Hindlimb muscle (tissue), 1 donor: Measurements from ENCODE around the gene TERB2. TPM values are rescaled to one million over a fixed set of nuclear protein-coding genes. Genes with fewer than 3 reads are reported as not detected.
"Not testable (repeated sequence)": the region's sequence is repeated elsewhere in the genome, so short reads cannot be mapped to it uniquely, and the experiment has no call there.

Experiments used
- DNase-seq: peaks from one replicate; pipeline ENCODE4 v3.0.0-alpha.2; 2013
- polyA plus RNA-seq: library from polyadenylated mRNA; unstranded; fragments of 120-200 nt; gene quantifications from one replicate; pipeline ENCODE4 v1.2.1, GENCODE V29; 2013; ENCODE audit not compliant: insufficient read length

TERB2 gene, protein sequence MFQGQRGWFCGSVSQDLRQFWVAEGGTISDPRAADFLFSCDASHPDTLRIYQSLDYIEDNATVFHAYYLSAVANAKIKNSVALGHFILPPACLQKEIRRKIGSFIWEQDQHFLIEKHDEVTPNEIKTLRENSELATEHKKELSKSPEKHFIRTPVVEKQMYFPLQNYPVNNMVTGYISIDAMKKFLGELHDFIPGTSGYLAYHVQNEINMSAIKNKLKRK
- not detected for polyA plus RNA-seq

DNA sequence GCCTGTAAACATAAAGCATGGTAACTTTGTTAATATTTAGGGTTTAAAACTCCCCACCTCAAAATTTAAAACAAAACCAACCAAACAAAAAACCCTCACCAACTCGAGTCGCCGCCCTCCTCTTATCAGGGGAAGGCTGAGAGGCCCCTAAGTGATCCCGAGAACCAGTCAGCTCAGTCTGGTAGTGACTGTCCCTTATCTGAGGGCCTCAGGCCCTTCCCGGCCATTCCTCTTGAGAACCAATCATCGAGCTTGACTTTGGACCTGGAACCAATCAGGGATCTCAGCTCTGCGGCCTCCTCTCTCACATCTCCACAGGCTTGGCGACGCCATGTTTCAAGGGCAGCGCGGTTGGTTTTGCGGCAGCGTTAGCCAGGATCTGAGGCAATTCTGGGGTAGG lies at the start of gene TERB2:
Gene TERB2, plus strand, starts transcription at position 300 of the 400 bp plus-strand sequence. Its CDS starts 32 bp downstream, at position 332.
- DNase-seq, result no peak

DNA sequence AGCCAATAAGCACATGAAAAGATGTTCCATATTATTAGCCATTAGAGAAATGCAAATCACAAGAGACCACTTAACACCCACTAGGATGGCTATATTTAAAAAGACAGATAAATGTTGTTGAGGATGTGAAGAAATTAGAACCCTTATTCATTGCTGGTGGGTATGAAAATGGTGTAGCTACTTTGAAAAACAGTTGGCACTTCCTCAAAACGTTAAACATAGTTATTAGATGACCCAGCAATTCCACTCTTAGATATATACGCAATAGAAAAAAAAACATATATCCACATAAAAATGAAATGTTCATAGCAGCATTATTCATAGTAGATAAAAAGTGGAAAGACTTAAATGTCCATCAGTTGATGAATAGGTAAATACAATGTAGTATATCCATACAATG lies 47.1 kb upstream of the TERB2 start:
- DNase-seq, result no peak

DNA sequence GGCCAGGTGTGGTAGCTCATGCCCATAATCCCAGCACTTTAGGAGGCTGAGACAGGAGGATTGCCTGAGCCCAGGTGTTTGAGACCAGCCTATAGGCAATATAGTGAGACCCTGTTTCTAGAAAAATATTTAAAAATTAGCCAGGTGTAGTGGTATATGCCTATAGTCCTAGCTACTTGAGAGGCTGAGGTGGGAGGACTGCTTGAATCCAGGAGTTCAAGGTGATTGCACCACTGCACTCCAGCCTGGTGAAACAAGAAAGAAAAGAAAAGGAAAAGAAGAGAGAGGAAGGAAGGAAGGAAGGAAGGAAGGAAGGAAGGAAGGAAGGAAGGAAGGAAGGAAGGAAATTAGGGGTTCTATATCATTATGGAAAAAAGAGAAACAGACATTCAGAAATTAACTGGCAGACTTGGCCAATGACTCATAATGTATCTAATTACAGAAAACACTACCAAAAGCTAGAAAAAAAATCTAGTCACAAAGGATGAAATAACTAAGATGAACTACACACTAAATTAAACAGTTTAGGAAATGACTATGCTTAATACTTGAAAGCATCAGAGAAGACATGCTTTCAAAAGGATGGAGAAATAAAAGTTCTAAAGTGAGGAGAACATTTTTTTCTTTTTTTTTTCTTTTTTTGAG lies 45.4 kb upstream of the TERB2 start:
- DNase-seq, result peak; percentile 0

DNA sequence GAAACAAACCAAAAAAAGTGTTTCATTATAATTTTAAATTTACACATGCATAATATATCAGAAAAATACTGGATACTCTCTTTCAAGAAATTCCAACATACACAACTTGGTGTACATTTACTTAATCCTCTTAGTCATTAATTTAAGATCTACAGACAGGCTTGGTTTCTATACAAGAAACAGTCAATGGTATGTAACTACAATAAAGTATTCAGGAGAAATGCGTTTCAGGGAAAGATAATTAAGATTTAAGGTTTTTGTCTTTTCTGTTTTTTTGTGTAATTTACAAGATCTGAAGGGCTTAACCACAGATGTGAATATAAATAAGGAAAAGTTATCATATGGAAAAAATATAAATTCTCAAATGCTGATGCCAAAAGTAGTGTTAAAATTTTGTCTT lies 44.3 kb upstream of the TERB2 start:
- DNase-seq, result not testable (repeated sequence)

DNA sequence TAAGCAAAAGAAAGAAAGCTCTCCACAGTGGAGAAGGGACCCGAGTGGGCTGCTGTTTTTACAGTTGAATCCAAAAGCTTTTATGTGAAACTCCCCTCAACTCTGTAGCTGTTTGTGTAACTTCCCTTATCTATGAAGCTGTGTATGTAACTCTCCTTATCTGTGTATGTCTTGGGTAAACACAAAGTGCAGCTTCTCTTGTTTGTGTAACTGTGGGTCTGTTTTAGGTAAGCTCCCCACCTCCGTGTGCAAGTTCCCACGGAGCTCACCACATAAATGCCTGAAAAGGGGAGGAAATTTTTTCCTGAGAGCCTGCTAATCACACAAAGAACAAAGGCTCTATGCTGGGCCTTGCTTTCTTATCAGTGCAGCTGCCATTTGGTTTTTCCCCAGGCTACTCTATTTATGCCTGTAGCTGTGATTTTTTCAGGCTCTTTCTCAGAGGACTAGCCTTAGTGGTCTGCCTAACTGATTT lies 43.5 kb upstream of the TERB2 start:
- not testable (repeated sequence) for DNase-seq

DNA sequence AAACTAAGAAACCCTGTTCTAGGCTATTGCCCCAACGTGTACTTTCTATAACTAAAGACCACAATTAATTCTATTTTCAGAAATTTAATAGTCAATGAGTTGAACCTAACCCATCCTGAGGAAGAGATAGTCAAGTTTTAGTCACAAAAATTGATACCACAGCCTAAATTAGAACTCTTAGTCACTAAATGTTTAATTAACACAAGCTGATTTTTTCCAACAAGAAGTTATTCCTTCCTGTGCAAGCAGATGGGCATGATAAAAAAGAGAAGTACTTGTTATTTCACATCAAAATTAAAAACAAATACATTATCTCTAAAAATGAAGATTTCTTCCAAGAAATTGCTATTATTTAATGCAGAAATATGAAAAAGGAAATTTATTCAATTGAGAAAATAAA lies 38.4 kb upstream of the TERB2 start:
- no peak for DNase-seq

DNA sequence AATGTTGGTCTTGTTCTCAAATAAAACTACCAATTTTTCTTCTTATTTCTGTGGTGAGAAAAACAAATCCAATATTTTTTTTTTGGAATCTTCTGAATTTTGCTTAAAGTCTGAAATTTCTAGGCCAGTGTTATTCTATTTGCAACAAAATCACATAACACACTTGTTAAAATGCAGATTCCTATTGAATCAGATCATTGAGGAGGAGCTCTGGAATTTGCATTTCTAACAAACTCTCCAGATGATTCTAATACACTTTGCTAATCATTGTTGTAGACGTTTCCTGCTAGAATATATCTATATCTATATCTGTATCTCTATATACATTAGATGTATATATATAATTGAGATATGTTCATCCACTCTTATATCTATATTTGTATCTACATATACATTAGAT lies 27.8 kb upstream of the TERB2 start:
- not testable (repeated sequence) for DNase-seq

DNA sequence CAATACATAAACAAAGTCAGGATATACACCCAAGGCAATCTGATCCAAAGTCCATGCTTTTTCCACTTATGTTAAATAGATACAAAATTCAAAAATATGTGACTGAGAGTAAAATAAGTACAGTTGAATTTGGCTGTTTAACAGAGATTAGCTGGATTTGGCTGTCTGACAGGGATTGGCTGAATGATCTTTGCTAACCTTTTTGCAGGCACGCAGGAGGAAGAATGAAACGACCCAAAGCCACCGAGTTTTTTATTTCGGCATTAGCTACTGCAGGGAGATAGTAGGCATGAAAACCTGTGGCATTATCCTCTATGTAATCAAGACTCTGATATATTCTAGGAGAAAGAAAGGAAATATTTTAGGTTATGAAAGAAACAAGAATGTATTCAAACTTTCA lies 26.2 kb upstream of the TERB2 start:
- not testable (repeated sequence) for DNase-seq

DNA sequence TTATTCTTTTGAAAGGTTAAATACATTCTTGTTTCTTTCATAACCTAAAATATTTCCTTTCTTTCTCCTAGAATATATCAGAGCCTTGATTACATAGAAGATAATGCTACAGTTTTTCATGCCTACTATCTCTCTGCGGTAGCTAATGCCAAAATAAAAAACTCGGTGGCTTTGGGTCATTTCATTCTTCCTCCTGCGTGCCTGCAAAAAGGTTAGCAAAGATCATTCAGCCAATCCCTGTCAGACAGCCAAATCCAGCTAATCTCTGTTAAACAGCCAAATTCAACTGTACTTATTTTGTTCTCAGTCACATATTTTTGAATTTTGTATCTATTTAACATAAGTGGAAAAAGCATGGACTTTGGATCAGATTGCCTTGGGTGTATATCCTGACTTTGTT lies 1.8 kb downstream of the TERB2 start:
- not testable (repeated sequence) for DNase-seq

DNA sequence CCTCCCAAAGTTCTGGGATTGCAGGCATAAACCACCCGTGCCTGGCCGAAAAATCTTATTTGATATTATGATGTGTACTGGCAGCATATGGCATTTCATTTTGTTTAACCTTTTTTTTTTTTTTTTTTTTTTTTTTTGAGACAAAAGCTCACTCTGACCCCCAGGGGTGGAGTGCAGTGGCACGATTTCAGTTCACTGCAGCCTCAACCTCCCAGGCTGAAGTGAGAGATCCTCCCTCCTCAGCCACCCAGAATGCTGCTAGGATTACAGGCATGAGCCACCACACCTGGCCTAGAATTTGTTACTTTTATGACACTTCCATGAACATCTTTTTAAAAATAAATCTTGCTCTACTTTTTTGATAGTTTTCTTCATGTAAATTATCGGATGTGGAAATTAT lies 12.0 kb downstream of the TERB2 start:
- no peak for DNase-seq

DNA sequence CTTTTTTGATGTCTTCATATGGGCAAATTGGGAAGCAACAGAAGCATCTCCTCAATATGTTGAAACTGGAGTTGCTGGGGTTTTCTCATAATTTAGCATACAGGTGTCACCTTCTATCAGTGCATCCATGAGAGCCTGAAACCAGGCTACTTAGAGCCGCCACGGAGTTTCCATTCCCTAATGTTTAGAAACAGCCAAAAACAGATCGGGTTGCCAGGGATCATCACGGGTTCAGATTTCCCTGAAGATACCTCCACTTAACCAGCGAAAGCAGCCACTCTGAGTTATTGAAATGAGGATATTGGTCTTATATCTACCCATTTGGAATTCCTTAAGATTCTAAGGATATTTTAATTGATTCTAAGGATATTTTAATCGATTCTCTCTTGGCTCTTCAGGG lies 14.5 kb downstream of the TERB2 start:
- no peak for DNase-seq

DNA sequence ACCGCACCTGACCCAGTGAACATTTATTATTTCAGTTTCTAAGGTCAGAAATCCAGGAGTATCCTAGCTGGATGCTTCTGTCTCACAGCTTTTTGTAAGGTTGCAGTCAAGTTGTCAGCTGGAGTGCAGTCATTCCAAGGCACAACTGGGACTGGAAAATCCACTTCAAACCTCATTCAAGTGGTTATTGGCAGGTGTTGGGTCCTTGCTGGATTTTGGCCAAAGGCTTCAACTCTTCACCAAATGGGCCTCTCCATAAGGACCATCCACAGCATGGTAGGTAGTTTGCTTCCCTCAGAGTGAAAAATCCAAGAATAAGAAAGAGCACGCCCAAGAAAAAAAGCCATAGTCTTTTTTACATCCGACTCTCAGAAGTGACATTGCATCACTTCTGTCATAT lies 19.7 kb downstream of the TERB2 start:
- DNase-seq, result not testable (repeated sequence)

DNA sequence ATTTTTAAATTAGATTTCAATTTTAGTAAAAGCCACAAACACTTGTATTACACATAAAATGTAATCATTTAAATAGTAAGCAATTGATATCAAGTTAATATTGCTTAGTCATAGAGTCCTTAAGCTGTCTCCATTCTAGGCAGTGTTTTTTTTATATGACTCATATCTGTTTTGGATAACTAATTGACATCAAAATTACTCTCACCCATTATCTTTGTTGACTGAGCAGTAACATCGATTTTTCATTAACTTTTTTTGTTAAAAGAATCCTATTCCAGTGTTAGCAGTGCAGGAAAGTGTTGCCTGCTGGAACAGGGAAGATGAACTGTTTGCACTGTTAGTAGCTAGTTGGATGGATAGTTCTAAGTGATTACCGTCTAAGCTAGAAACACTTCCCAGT lies 21.3 kb downstream of the TERB2 start:
- not testable (repeated sequence) for DNase-seq

DNA sequence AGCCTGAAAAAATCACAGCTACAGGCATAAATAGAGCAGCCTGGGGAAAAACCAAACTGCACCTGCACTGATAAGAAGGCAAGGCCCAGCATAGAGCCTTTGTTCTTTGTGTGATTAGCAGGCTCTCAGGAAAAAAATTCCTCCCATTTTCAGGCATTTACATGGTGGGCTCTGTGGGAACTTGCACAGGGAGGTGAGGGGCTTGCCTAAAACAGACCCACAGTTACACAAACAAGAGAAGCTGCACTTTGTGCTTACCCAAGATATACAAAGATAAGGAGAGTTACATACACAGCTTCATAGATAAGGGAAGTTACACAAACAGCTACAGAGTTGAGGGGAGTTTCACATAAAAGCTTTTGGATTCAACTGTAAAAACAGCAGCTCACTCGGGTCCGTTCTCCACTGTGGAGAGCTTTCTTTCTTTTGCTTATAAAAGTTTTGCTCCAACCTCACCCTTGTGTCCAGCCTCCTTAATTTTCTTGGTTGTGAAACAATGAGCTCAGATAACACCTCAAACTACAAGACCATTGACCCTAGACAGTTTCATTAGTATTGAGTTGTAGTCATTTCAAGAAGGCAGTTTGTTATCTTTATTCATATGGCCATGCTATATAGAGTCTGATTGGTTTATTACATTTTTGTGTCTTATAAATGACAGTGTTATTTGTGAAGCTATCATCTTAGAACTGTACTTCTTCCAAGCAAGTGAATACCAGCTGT lies 23.3 kb downstream of the TERB2 start:
- not testable (repeated sequence) for DNase-seq

DNA sequence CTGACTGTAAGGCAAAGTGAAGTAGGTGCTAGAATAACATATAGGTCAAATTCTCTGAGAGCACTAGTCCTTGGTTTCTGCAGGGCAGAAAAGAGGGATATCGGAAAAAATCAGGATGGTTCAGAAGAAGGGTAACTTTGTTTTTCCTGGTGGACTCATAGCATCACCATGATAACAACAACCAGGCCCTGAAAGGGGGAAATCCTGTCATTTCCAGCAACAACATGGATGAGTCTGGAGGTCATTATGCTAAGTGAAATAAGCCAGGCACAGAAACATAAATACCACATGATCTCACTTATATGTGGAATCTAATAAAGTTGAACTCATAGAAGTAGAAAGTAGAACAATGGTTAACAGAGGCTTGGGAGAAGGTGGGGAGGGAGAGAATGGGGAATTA lies 27.7 kb downstream of the TERB2 start:
- DNase-seq, result not testable (repeated sequence)

DNA sequence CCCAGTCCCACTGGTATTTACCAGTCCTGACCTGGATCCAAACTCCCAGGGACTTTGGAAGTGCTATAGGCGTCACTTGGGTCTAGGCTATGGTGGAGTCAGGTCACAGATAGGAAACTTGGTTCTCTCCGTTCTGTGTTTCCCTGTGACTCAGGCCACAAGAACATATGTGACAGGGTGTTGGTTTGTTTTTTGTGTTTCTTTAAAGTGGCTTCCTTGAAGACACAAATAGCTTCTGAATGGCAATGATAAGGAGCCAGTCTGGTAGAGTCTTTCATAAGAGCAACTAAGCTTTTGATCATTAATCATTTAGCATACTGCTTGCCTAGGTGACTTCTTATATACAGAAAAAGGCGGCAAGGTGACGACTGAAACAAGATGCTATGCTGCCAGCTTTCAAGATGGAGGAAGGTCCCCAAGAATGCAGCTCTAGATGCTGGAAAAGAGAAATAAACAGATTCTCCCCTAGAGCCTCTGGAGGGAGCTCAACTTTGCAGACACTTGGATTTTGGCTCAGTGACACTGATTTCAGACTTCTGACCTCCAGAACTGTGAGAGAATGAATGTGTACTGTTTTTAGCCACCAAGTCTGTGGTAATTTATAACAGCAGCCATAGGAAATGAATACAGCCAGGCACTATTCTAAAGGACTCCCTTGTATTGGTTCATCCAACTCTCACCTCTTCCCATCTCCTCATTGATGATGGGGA lies 30.0 kb downstream of the TERB2 start:
- DNase-seq, result not testable (repeated sequence)

DNA sequence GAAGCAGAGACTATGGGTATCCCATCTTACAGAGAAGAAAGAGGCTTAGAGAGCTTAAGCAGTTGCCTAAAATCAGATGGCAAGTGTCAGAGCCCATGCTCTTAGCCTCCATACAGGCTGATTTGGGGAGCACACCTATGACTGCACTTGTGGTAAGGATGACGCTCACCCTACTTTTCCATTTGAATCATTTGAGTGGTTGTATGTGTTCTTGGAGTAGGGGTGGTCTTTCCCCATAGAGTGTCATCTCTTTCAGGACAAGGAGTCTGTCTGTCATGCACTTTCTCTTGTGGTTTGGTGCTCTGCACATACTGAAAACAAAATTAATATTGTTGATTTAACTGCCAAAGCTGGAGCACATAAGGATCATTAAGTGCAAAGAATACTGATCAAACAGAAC lies 31.2 kb downstream of the TERB2 start:
- DNase-seq, result not testable (repeated sequence)

DNA sequence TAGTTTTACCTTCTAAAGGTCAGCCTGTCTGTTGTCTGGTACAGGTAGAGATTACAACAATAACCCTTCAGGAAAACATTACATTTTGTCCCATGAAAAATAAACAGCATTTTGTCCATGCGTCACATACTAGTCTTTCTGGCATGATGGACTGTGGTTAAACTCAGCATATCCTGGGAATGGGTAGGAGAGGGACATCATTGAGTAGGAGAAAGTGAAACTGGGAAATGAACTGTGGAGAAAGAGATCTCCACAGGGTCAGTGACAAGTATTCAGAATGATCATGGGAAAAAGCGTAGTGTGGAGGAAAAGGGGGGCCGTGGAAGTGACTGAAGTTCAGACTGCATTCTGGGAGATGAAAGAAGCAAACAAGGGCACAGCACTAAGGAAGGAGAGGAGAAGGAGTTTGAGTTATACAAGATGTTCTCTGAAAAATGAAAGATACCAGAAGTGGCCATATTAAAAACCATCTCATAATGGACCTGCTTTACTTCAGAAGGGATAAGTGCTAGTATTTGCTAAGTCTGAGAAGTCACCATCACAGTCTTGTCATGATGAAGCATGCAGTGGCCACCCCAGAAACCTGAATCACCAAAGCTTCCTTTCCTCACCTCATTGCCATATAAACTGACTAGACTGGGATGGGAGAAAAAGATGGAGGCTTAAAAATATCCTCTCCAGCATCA lies 31.8 kb downstream of the TERB2 start:
- DNase-seq, result not testable (repeated sequence)

DNA sequence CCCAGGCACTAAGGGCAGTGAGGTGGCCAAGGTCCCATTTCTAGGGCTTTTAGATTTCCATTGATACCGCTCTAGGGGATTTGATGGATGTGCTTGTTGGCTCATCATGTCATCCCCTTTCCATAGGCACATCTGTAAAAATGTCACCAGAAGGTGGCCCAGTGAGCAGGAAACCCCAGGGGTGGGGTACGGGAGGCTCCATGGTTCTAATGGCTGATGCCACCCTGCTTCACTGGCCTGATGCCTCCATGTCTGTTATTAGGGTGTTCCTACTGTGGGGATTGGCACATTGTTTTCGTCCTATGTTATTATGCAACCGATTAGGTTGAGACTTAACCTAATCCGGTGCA lies 32.4 kb downstream of the TERB2 start:
- DNase-seq, result not testable (repeated sequence)

DNA sequence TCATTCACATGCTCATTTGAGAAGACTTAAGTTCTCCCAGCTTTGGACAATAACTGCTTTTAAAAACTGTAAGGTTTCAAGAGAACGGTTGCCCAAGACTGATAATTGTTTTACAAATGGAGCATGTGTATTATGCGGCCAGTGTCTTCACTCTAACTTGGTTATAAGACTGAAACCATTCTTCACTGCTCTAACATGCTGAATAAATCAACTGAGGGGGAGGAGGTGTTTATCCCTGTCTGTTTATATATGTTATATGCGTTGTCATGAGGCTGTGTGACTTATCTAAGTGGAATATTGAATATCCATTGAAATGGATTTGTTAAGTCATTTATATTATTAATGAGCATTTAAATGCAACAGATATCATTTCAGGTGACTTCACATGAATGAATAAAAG lies 41.1 kb downstream of the TERB2 start:
- not testable (repeated sequence) for DNase-seq

DNA sequence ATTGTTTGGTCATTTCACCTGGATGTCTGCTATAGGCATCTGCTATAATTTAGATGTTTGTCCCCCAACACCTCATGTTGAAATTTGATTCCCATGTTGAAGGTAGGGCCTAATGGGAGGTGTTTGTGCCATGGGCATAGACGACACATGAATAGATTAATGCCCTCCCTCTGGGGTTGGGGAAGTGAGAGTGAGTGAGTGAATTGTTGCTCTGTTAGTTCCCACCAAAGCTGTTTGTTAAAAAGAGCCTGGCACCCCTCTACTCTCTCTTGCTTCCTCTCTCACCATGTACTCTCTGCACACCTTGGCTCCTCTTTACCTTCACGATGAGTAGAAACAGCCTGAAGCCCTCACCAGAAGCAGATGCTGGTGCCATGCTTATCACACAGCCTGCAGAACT lies 42.6 kb downstream of the TERB2 start:
- DNase-seq, result no peak

DNA sequence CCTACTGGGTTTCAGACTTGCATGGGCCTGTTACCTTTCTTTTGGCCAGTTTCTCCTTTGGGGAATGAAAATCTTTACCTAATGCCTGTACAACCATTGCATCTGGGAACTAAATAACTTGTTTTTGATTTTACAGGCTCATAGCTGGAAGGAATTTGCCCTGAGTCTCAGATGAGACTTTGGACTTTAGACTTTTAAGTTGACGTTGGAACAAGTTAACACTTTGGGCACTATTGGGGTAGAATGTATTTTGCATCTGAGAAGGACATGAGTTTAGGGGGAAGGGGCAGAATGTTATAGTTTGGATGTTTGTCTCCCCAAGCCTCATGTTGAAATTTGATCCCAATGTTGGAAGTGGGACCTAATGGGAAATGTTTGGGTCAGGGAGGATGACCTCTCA lies 44.7 kb downstream of the TERB2 start:
- DNase-seq, result not testable (repeated sequence)
